Renal cortical epithelial cell (primary cell): ENCODE results near the gene B4GALNT4. TPM values are rescaled to one million over a fixed set of nuclear protein-coding genes. Genes with fewer than 3 reads are reported as not detected.
"Not testable (repeated sequence)": the region's sequence is repeated elsewhere in the genome, so short reads cannot be mapped to it uniquely, and the experiment has no call there.

Experiments used
- DNase-seq: peaks from one replicate; pipeline ENCODE4 v3.0.0-alpha.2; 2011; ENCODE audit warnings: low read depth
- total RNA-seq: library from RNA; depleted of rRNA; stranded (reverse); fragments of >200 nt; gene quantifications from 2 replicates; pipeline ENCODE4 v1.2.3, GENCODE V29; 2014

B4GALNT4 gene
- total RNA-seq, 1 donor from 2014 or later, result 4.5 TPM

- DNase-seq, result no peak
Observed at GRCh38 chr11:375065-376025, 6.0 kb downstream of the B4GALNT4 start.

- DNase-seq, result no peak
Observed at GRCh38 chr11:376531-377173, 7.4 kb downstream of the B4GALNT4 start.

- no peak for DNase-seq
Observed at GRCh38 chr11:377174-377865, 8.0 kb downstream of the B4GALNT4 start.

GRCh38 chr11:377883-378500, 8.7 kb downstream of the B4GALNT4 start:
- DNase-seq, result no peak

- no peak for DNase-seq
Observed at GRCh38 chr11:379205-380094, 10.2 kb downstream of the B4GALNT4 start.

- no peak for DNase-seq
Observed at GRCh38 chr11:380095-380480, 10.8 kb downstream of the B4GALNT4 start.

- DNase-seq, result no peak
Observed at GRCh38 chr11:380491-380890, 11.2 kb downstream of the B4GALNT4 start.

GRCh38 chr11:380996-381395, 11.7 kb downstream of the B4GALNT4 start:
- DNase-seq, result no peak

- DNase-seq, result no peak
Observed at GRCh38 chr11:381501-382072, 12.3 kb downstream of the B4GALNT4 start.

GRCh38 chr11:382081-382629, 12.9 kb downstream of the B4GALNT4 start:
- DNase-seq, result no peak

GRCh38 chr11:383431-383830, 14.1 kb downstream of the B4GALNT4 start:
- no peak for DNase-seq

GRCh38 chr11:384511-384910, 15.2 kb downstream of the B4GALNT4 start:
- no peak for DNase-seq

GRCh38 chr11:385594-386351, 16.5 kb downstream of the B4GALNT4 start:
- DNase-seq, result no peak

GRCh38 chr11:386483-386882, 17.2 kb downstream of the B4GALNT4 start:
- no peak for DNase-seq

GRCh38 chr11:387193-387793, 18.0 kb downstream of the B4GALNT4 start:
- no peak for DNase-seq

GRCh38 chr11:389369-389768, 20.1 kb downstream of the B4GALNT4 start:
- not testable (repeated sequence) for DNase-seq

- DNase-seq, result no peak
Observed at GRCh38 chr11:390175-390574, 20.9 kb downstream of the B4GALNT4 start.

GRCh38 chr11:391117-392017, 22.1 kb downstream of the B4GALNT4 start:
- no peak for DNase-seq
